ENCODE results near the gene BLOC1S1.
"Not testable (repeated sequence)": the region's sequence is repeated elsewhere in the genome, so short reads cannot be mapped to it uniquely, and the experiment has no call there.

Gene BLOC1S1

GRCh38 chr12:55745361-55746173, 29.7 kb downstream of the BLOC1S1 start:
- no peak for DNase-seq (ENCODE audit: low read depth)

- peak; percentile 80 for DNase-seq (ENCODE audit: low read depth)
Measured at GRCh38 chr12:55746174-55746912, 30.5 kb downstream of the BLOC1S1 start.

DNA sequence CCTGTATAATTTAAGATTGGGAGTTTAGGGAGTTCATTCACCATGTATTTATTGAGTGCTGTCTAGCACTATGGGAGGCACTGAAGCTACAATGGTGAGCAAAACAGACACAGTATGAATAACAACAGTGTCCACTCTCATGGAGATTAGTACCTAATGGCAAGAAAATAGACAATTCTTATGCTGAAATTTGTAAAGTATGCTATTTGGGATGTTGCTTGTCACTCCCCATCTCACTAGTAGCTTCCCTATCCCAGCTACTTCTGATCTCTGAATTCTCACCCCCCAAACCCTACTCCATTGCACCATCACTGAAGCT, 31.0 kb downstream of the BLOC1S1 start:
- no peak for DNase-seq (ENCODE audit: low read depth)

- no peak for DNase-seq (ENCODE audit: low read depth)
Measured at GRCh38 chr12:55748230-55748993, 32.6 kb downstream of the BLOC1S1 start.

DNA sequence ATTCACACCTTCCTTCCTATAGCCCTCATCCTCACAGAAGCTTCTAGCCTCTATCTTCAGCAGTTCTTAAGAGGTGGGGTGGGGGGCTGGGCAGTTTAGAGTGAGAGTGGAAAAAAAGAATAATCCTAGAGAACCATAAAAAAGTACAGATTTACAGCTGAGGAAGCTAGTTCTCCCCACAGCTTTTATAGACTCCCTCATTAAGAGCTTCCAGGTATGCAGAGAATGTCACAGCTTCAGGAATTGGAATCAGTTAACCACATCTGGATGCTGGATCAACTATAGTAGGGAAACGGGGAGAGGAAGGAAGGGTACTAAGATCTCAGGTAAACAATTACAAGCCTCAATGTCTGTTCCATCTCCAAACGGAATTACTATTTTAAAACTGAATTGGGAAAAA, 39.4 kb downstream of the BLOC1S1 start:
- no peak for DNase-seq (ENCODE audit: low read depth)

DNA sequence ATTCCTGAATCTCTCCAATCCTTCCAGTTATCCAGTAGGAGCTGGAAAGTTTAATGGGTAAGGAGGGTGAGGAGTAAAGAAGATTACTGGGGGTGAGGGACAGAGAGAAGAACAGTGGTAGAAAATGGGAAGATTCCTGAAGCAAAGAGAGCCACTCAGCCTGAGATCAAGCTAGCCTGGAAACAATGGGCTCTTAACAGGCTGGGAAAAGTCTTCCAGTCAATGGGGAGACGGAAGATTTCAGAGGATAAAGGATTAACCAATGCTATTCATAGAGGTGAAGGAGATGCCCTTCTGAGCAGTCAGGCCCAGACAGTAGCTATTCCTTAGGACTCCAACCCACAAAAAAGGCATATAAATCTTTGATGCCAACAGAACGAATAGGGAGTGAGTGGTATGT, 41.9 kb downstream of the BLOC1S1 start:
- no peak for DNase-seq (ENCODE audit: low read depth)

DNA sequence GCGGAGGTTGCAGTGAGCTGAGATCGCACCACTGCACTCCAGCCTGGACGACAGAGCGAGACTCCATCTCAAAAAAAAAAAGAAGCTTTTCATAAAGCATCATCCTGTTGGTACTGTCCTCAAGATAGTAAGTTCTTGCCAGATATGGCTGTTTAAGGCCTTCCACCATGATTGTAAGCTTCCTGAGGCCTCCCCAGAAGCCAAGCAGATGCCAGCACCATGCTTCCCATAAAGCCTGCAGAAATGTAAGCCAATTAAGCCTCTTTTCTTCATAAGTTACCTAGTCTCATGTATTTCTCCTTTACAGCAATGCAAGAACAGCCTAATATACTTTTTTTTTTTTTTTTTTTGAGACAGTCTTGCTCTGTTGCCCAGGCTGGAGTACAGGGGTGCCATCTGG, 42.7 kb downstream of the BLOC1S1 start:
- DNase-seq (ENCODE audit: low read depth) = not testable (repeated sequence)

- no peak for DNase-seq (ENCODE audit: low read depth)
Measured at GRCh38 chr12:55760663-55761062, 44.8 kb downstream of the BLOC1S1 start.

GRCh38 chr12:55762646-55763045, 46.8 kb downstream of the BLOC1S1 start:
- DNase-seq (ENCODE audit: low read depth) = no peak

DNA sequence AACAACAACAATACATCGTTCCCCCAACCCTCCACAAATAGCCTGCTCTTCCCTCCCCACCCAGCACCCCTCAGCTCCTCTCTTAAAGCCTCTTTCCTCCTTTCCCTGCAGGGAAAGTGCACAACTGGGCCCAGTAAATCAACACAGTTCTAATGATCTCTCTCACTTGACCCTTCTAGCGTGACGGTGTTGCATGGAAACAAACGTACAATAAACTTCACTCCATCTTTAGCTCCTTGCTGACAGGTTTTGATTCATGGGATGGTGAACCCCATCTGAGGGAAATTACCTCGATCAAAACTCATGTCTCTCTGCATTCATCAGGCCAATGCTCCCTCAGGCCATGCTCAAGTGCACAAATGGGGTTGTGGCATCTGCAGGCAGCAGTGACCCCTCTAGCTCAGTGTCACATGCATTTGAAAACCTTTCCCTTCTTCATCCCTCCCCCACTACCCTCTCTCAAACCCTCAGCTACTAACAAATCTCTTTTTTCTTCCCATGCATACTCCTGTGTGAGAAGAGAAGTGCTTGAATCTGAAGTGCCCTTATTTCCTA, 50.0 kb downstream of the BLOC1S1 start:
- no peak for DNase-seq (ENCODE audit: low read depth)

DNA sequence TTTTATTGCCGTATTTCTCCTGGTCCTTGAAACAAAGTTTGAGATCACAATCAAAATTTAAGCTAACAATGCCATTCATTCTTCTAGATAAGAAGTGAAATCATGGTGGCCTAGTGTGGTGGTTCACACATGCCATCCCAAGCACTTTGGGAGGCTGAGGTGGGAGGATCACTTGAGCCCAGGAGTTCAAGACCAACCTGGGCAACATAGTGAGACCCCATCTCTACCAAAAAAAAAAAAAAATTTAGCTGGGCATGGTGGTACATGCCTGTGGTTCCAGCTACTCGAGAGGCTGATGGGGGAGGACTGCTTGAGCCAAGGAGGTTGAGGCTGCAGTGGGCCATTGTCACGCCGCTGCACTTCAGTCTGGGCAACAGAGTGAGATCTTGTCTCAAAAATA, 51.3 kb downstream of the BLOC1S1 start:
- DNase-seq (ENCODE audit: low read depth) = no peak
